Liver (tissue), 9 donors: ENCODE data around the gene GGT6. TPM values are rescaled to one million over a fixed set of nuclear protein-coding genes. Genes with fewer than 3 reads are reported as not detected.

Source experiments
- DNase-seq: peaks from one replicate; pipeline ENCODE4 v3.0.0-alpha.2; 2017; ENCODE audit warnings: low spot score
- H3K27ac ChIP-seq, 2 donors: one replicate each; pipeline ENCODE4 v1.7.0; 2013; ENCODE audit warnings: inconsistent platforms in 2 of 2, low read length in 2 of 2, control low read depth in 1 of 2, low read depth in 1 of 2, mild to moderate bottlenecking in 1 of 2
- H3K27me3 ChIP-seq, 4 donors: one replicate each; pipeline versions ENCODE4 v1.6.1 to v1.7.0; 2013; ENCODE audit warnings: low read length in 3 of 4, inconsistent platforms in 1 of 4, mild to moderate bottlenecking in 1 of 4, moderate library complexity in 1 of 4; ENCODE audit not compliant: control insufficient read depth in 4 of 4, insufficient read depth in 4 of 4
- H3K36me3 ChIP-seq, 4 donors: one replicate each; pipeline versions ENCODE4 v1.6.1 to v1.7.0; 2013; ENCODE audit warnings: low read length in 3 of 4, mild to moderate bottlenecking in 3 of 4, low read depth in 1 of 4, moderate library complexity in 1 of 4; ENCODE audit not compliant: control insufficient read depth in 4 of 4, insufficient read depth in 3 of 4
- H3K4me1 ChIP-seq, 4 donors: one replicate each; pipeline versions ENCODE4 v1.6.1 to v1.7.0; 2013; ENCODE audit warnings: low read length in 3 of 4, mild to moderate bottlenecking in 3 of 4, moderate library complexity in 1 of 4; ENCODE audit not compliant: control insufficient read depth in 4 of 4, insufficient read depth in 4 of 4
- H3K4me3 ChIP-seq, 3 donors: one replicate each; pipeline versions ENCODE4 v1.6.1 to v1.7.0; 2013; ENCODE audit warnings: low read length in 3 of 3, control low read depth in 1 of 3, low read depth in 1 of 3, mild to moderate bottlenecking in 1 of 3
- H3K9ac ChIP-seq, 2 donors: one replicate each; pipeline ENCODE4 v1.7.0; 2013; ENCODE audit warnings: low read length in 2 of 2, mild to moderate bottlenecking in 2 of 2, moderate library complexity in 2 of 2, control low read depth in 1 of 2, low read depth in 1 of 2
- H3K9me3 ChIP-seq, 4 donors: one replicate each; pipeline versions ENCODE4 v1.6.1 to v1.7.0; 2013; ENCODE audit warnings: low read length in 3 of 4; ENCODE audit not compliant: control insufficient read depth in 4 of 4
- ATF3 ChIP-seq: IDR thresholded peaks from 2 replicates; pipeline ENCODE4 v1.6.1; 2016; ENCODE audit warnings: antibody characterized with exemption
- EGR1 ChIP-seq, 2 donors: IDR thresholded peaks; 2 replicates each; pipeline ENCODE4 v1.6.1; 2016 to 2018; ENCODE audit warnings: antibody characterized with exemption in 2 of 2, low read depth in 2 of 2
- FOXA1 ChIP-seq: IDR thresholded peaks from 2 replicates; pipeline ENCODE4 v1.6.1; 2016; ENCODE audit warnings: antibody characterized with exemption
- GABPA ChIP-seq, 2 donors: IDR thresholded peaks in 1 of 2; conservative IDR thresholded peaks in 1 of 2; 2 replicates each; pipeline ENCODE4 v1.6.1; 2016; ENCODE audit warnings: antibody characterized with exemption in 2 of 2, mild to moderate bottlenecking in 1 of 2, moderate library complexity in 1 of 2
- JUND ChIP-seq, 2 donors: IDR thresholded peaks; 2 replicates each; pipeline ENCODE4 v1.6.1; 2016; ENCODE audit warnings: antibody characterized with exemption in 2 of 2
- MAX ChIP-seq: IDR thresholded peaks from 2 replicates; pipeline ENCODE4 v1.6.1; 2016; ENCODE audit warnings: antibody characterized with exemption
- NR2F2 ChIP-seq: IDR thresholded peaks from 2 replicates; pipeline ENCODE4 v1.6.1; 2016; ENCODE audit warnings: antibody characterized with exemption
- REST ChIP-seq: IDR thresholded peaks from 2 replicates; pipeline ENCODE4 v1.6.1; 2016; ENCODE audit warnings: antibody characterized with exemption, mild to moderate bottlenecking
- SP1 ChIP-seq: IDR thresholded peaks from 2 replicates; pipeline ENCODE4 v1.6.1; 2018; ENCODE audit warnings: antibody characterized with exemption, mild to moderate bottlenecking
- TAF1 ChIP-seq: conservative IDR thresholded peaks from 2 replicates; pipeline ENCODE4 v1.6.1; 2016; ENCODE audit warnings: antibody characterized with exemption, mild to moderate bottlenecking
- YY1 ChIP-seq: IDR thresholded peaks from 2 replicates; pipeline ENCODE4 v1.6.1; 2016; ENCODE audit warnings: antibody characterized with exemption, mild to moderate bottlenecking
- ZBTB33 ChIP-seq: IDR thresholded peaks from 2 replicates; pipeline ENCODE4 v1.6.1; 2016; ENCODE audit warnings: antibody characterized with exemption
- WGBS: extraction: QIAGEN DNeasy Blood & Tissue Kit; methylation state at CpG from one replicate; pipeline ENCODE4 v1.1.7; 2013; 5-methylcytosine and 5-hydroxymethylcytosine counted together
- polyA plus RNA-seq, 2 donors: library from polyadenylated mRNA; stranded (reverse) in 1 of 2; unstranded in 1 of 2; fragments of 200-250 nt in 1 of 2; fragments of >200 nt in 1 of 2; fragmentation: Nextera tagmentation in 1 of 2; extraction: Ambion mirVana in 1 of 2; gene quantifications; one replicate each; pipeline versions ENCODE4 v1.2.1 to v1.2.3, GENCODE V29; 2013 to 2015
- total RNA-seq, 2 donors: library from RNA; depleted of rRNA; stranded (reverse); fragments of >200 nt; gene quantifications; one replicate each; pipeline ENCODE4 v1.2.3, GENCODE V29; 2014
- donor health status: healthy.
- donor health status: healthy.
- donor health status: healthy.
- donor health status: healthy.
- donor health status: healthy.

GGT6 gene
- total and polyA plus RNA-seq, 4 donors, result 0.19 to 1.1 (median 0.53) TPM

GRCh38 chr17:4532860-4533522, 27.4 kb downstream of the GGT6 start:
- H3K27ac ChIP-seq, result peak overlapping the region; percentile 18 to 25
- no peaks in the 10 kb centered on the region for H3K27me3 ChIP-seq
- TF ChIP-seq TAF1 (no peak), FOXA1 (no peak), EGR1 (IDR thresholded peaks at IDR 0.05; ENCODE audit: low read depth in 2 of 2) (no peak), MAX (no peak), ZBTB33 (no peak), ATF3 (no peak), YY1 (no peak), REST (no peak), JUND (IDR thresholded peaks at IDR 0.05) (no peak), SP1 (no peak)
- H3K9me3 ChIP-seq, result no peaks in the 10 kb centered on the region
- peaks cover 0 to 4% (median under 1%) of the 10 kb centered on the region in 4 donors for H3K36me3 ChIP-seq
- no peak overlapping the region for H3K4me3 ChIP-seq
- no peak overlapping the region for H3K9ac ChIP-seq
- H3K4me1 ChIP-seq, result peaks cover 7 to 36% (median 14%) of the 10 kb centered on the region in 4 donors
- DNase-seq, result no peak
- 90% methylated on average over 33 of the region's 33 CpGs for WGBS

GRCh38 chr17:4531988-4532736, 28.2 kb downstream of the GGT6 start:
- Histone ChIP-seq H3K36me3 (peaks cover 0 to 1% (median 0%) of the 10 kb centered on the region in 4 donors), H3K27me3 (no peaks in the 10 kb centered on the region), H3K4me3 (no peak overlapping the region), H3K4me1 (peaks cover 7 to 29% (median 14%) of the 10 kb centered on the region in 4 donors), H3K9ac (no peak overlapping the region), H3K27ac (no peak overlapping the region), H3K9me3 (no peaks in the 10 kb centered on the region)
- no peak for DNase-seq
- 90% methylated on average over 17 of the region's 17 CpGs for WGBS
- no peak for TF ChIP-seq GABPA (IDR thresholded peaks at IDR 0.05 in 1 of 2, conservative IDR thresholded peaks at IDR 0.05 in 1 of 2)
- TF ChIP-seq NR2F2, result no peak
- TF ChIP-seq MAX, result no peak
